Mucosa of rectum (tissue), 2 donors: Measurements from ENCODE around the gene FXYD5.

Experiments
- H3K27ac ChIP-seq, 2 donors: one replicate each; pipeline ENCODE4 v1.7.0; 2013; ENCODE audit warnings: inconsistent platforms in 2 of 2, low read depth in 2 of 2, low read length in 2 of 2
- H3K27me3 ChIP-seq, 2 donors: one replicate each; pipeline ENCODE4 v1.7.0; 2013; ENCODE audit warnings: low read length in 2 of 2; ENCODE audit not compliant: control insufficient read depth in 2 of 2, insufficient read depth in 2 of 2
- H3K36me3 ChIP-seq, 2 donors: one replicate each; pipeline ENCODE4 v1.7.0; 2013; ENCODE audit warnings: low read length in 2 of 2; ENCODE audit not compliant: control insufficient read depth in 2 of 2, insufficient read depth in 2 of 2
- H3K4me1 ChIP-seq, 2 donors: one replicate each; pipeline ENCODE4 v1.7.0; 2013; ENCODE audit warnings: low read length in 2 of 2, mild to moderate bottlenecking in 1 of 2; ENCODE audit not compliant: control insufficient read depth in 2 of 2, insufficient read depth in 2 of 2
- H3K4me3 ChIP-seq, 2 donors: one replicate each; pipeline ENCODE4 v1.7.0; 2013; ENCODE audit warnings: low read length in 2 of 2
- H3K9ac ChIP-seq, 2 donors: one replicate each; pipeline ENCODE4 v1.7.0; 2013; ENCODE audit warnings: low read length in 2 of 2, low read depth in 1 of 2, mild to moderate bottlenecking in 1 of 2
- H3K9me3 ChIP-seq, 2 donors: one replicate each; pipeline ENCODE4 v1.7.0; 2013; ENCODE audit warnings: low read length in 2 of 2; ENCODE audit not compliant: control insufficient read depth in 2 of 2
- donor health status: healthy.
- donor health status: Normal muscosa, but diverticular disease.

The FXYD5 gene

DNA sequence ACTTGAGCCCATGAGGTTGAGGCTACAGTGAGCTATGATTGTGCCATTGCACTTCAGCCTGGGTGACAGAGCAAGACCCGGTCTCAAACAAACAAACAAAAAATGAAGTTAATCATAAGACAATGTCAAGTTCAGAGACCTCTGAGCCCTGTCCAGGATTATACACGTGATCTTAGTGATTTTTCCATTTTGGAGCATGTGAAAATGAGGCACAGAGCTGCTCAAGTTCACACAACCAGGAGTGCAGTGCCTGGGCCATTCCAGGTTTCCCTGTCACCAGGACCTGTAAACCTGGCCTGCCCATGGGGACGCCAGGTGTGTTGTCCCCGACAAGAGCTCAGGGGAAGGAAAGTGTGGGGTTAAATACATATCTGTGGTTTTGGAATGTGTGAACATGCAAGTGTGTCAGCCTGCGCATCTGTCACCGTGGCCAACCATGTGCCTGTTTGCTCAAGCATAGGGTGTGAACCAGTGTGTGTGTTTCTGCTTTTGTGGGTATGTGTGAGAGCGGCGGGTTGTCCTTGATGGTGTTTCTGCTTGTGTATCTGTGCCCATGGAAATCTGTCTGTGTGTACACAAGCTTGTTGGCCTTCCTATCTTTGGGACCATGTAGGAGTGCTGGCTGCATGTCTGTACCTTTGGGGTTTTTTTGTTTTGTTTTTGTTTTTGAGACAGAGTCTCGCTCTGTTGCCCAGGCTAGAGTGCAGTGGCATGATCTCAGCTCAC is 17.4 kb upstream of the FXYD5 start:
- Histone ChIP-seq H3K4me1 (peaks cover 28 to 41% of the 10 kb centered on the region in 2 donors), H3K27me3 (no peaks in the 10 kb centered on the region), H3K27ac (peak overlapping the region in 1 of 2 donors; percentile 17), H3K9me3 (no peaks in the 10 kb centered on the region), H3K4me3 (no peak overlapping the region), H3K9ac (peak overlapping the region; percentile 8 to 44), H3K36me3 (no peaks in the 10 kb centered on the region)

DNA sequence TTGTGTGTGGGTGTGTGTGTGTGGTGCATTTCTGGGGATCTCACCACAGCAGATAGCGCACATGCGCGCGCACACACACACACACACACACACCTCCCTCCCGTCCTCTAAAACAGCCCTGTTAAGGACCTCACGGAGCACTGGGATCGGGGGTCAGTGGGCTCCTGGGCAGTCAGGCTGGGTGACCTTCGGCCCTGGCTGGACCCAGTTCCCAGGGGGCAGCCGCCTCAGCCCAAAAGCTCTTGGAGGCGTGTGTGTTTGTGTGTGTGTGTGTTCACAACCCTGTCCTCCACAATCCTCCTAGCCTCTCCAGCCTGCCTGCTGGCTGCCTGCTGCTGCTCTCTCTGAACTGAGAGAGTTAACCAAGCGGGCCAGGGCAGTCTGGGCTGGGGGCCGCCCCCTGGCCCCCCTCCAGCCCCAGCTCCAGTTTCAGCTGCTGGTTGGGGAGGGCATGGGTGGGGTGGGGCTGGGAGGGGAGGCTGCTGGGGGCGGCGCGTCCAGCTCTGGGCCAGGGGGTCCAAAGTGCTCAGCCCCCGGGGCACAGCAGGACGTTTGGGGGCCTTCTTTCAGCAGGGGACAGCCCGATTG is 16.1 kb upstream of the FXYD5 start, which contains the start of gene FXYD1:
Gene FXYD1, plus strand, starts transcription at position 520 of the 588 bp plus-strand sequence. CDS start 1,256 bp downstream, outside the sequence.
- no peaks in the 10 kb centered on the region for H3K27me3 ChIP-seq
- peaks cover 31 to 45% of the 10 kb centered on the region in 2 donors for H3K4me1 ChIP-seq
- H3K36me3 ChIP-seq: no peaks in the 10 kb centered on the region
- H3K27ac ChIP-seq: peak within 1 kb of the TSS; percentile 63 to 71
- H3K9ac ChIP-seq: peak within 1 kb of the TSS; percentile 32 to 74
- H3K4me3 ChIP-seq: peak within 1 kb of the TSS; percentile 65 to 70
- no peaks in the 10 kb centered on the region for H3K9me3 ChIP-seq

DNA sequence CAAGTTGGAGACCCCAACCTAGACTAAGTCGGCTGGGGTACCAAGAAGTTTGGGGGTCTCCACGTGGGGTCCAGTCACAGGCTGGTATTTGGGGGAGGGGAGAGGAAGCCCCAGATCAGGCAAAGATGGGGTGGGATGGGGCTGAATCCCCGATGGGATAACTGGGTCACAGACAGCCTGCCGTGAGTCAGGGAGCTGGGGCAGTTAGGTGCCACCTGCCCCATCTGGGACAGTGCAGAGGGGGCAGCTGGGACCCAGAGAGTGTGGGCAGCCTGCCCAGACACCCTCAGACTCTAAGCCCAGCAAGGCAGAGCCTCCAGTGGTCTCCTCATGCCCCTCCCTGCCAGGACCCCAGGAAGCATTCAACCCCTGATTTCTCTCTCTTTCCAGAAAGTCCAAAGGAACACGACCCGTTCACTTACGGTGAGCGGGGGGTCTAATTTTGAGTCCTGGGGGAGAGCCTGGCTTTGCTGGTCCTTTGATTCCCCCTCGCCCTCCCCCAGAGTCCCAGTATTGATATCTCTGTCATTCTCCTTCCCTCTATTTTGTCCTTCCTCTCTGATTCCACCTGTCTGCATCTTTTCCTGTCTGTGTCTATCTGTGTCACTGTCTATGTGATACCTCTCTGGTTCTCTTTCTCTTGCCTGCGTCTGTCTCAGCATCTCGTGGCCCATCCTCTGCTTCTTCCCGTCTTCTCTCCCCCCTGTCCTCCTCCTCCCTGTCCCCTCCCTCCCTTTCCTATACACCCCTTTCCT is 14.2 kb upstream of the FXYD5 start:
- H3K4me1 ChIP-seq: peaks cover 27 to 40% of the 10 kb centered on the region in 2 donors

DNA sequence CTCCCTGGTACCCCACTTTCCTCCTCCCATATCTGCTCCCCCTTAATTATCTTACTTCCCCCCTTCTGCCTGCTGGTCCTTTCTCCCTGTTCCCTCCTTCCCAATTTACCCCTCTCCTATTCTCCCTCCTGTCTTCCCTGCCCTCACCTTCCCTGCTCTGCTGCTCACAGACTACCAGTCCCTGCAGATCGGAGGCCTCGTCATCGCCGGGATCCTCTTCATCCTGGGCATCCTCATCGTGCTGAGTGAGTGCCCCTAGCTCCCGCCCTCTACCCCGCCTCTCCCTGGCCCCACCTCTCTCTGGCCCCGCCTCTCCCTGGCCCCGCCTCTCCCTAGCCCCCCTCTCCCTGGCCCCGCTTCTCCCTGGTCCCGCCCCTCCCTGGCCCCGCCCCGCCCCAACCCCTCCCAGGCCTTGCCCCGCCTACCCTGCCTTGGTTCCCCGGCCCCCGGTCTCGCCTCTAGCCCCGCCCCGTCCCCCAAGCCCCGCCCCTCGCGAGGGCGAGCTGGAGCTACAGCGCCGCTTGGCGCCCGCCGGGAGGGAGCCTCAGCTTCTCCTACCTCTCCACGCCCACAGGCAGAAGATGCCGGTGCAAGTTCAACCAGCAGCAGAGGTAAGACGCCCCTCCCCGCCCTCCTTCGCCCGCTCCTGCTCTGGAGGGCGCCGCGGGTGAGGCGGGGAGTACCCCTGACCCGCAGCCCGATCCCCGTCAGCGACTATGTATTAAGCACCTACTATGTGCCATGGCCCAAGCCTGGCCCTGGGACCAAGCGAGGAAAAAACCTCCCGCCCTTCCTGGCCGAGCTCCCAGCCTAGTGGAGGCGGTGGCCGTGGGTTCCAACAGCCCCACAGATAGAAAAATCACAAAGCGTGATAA is 13.3 kb upstream of the FXYD5 start:
- no peaks in the 10 kb centered on the region for H3K36me3 ChIP-seq
- H3K27me3 ChIP-seq: peaks cover 0 to 5% of the 10 kb centered on the region in 2 donors
- peaks cover 25 to 33% of the 10 kb centered on the region in 2 donors for H3K4me1 ChIP-seq
- no peaks in the 10 kb centered on the region for H3K9me3 ChIP-seq
- H3K4me3 ChIP-seq: peak overlapping the region; percentile 65 to 70
- peak overlapping the region; percentile 63 to 71 for H3K27ac ChIP-seq
- H3K9ac ChIP-seq: peak overlapping the region; percentile 56 to 74

More for the DNA sequence above, 14.2 kb upstream of the FXYD5 start:
- peak overlapping the region; percentile 63 to 71 for H3K27ac ChIP-seq
- no peaks in the 10 kb centered on the region for H3K36me3 ChIP-seq
- no peaks in the 10 kb centered on the region for H3K9me3 ChIP-seq
- peak overlapping the region; percentile 56 to 74 for H3K9ac ChIP-seq
- H3K4me3 ChIP-seq: peak overlapping the region; percentile 65 to 70
- peaks cover 0 to 5% of the 10 kb centered on the region in 2 donors for H3K27me3 ChIP-seq

DNA sequence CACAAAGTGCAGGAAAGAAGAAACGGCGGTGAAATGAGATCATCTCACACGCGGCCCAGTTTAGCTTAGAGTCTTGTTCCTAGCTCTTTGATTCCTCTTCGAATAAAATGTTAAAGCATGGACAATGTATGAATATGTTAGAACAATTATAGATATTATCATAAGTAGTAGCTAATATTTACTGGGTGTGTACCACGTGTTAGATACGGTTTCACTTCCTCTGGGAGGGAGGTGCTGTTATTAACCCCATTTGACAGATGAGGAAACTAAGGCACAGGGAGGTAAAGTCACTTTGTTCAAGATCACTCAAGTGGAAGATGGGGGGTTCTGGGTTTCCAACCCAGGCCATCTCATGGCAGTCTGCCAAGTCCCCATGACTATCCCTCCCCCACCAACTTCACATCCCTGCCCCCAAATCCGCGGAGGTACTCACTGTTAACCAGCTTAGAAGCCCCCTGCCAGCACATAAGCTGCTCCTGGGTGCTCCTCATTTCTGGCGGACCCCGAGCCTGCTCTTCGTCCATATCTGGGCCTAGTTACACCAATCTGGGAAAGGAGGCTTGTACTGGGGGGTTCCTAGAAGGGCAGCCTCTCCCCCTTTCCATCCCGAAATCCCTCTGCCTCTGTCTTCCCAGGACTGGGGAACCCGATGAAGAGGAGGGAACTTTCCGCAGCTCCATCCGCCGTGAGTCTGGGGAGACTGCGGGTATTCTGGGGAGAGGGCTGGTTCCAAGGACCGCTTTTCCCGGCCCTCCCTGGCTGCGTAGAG is 12.5 kb upstream of the FXYD5 start:
- H3K9ac ChIP-seq: peak overlapping the region in 1 of 2 donors; percentile 34
- H3K4me3 ChIP-seq: peak overlapping the region in 1 of 2 donors; percentile 32
- H3K4me1 ChIP-seq: peaks cover 20 to 26% of the 10 kb centered on the region in 2 donors
- H3K9me3 ChIP-seq: no peaks in the 10 kb centered on the region
- no peaks in the 10 kb centered on the region for H3K36me3 ChIP-seq
- H3K27me3 ChIP-seq: peaks cover 0 to 5% of the 10 kb centered on the region in 2 donors
- no peak overlapping the region for H3K27ac ChIP-seq

DNA sequence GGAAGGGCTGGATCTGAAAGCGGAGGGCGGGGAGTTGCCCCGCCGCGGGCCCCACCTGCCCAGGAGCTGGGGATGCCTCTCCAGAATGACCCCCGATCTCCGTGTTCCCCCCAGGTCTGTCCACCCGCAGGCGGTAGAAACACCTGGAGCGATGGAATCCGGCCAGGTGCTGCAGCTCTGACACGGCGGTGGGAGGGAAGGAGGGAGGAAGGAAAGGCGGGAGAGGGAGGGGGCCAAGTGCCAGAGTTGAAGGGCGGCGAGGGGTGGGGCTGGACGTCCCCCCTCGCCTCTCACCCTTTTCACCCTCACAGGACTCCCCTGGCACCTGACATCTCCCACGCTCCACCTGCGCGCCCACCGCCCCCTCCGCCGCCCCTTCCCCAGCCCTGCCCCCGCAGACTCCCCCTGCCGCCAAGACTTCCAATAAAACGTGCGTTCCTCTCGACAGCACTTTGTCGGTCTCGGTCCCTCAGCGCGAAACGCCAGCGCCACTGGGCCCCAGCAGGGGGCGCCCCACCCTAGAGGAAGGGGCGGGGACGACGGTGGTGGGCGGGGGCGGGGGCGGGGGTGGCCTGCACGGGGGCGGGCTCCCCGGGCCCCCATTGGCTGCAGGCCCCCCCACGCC is 11.8 kb upstream of the FXYD5 start:
- H3K4me1 ChIP-seq: peaks cover 17 to 22% of the 10 kb centered on the region in 2 donors
- H3K27me3 ChIP-seq: peaks cover 0 to 5% of the 10 kb centered on the region in 2 donors
- peak overlapping the region in 1 of 2 donors; percentile 34 for H3K9ac ChIP-seq
- H3K36me3 ChIP-seq: no peaks in the 10 kb centered on the region
- no peak overlapping the region for H3K27ac ChIP-seq
- no peaks in the 10 kb centered on the region for H3K9me3 ChIP-seq
- no peak overlapping the region for H3K4me3 ChIP-seq

DNA sequence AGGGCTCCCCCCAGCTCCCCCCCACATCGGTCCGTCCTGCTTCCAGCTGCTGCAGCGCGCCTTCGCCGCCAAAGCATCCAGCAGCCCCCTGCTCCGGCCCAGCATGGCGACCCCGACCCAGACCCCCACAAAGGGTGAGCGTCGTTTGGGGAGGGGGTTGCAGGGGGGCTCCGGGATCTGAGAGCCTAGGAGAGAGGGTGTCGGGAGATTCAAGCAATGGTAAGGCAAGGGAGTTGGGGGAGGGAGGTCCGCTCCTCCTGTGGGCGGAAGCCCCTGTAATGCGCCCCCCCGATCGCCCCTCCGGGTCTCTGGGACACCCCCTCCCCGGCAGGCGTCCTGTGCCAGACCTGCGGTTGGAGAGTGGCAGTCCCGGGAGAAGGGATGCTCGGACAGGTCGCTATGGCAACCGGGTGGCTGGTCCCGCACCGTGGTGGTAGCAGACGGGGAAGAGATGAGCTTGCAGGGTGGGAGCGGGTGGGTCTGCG is 11.3 kb upstream of the FXYD5 start, which contains the start of gene FXYD7:
Gene FXYD7, plus strand, starts transcription at position 25 of the 485 bp plus-strand sequence. Its CDS starts 79 bp downstream, at position 104.
- H3K27me3 ChIP-seq: peaks cover 0 to 5% of the 10 kb centered on the region in 2 donors
- peak within 1 kb of the TSS in 1 of 2 donors; percentile 34 for H3K9ac ChIP-seq
- H3K4me3 ChIP-seq: peak within 1 kb of the TSS in 1 of 2 donors; percentile 20
- no peak within 1 kb of the TSS for H3K27ac ChIP-seq
- no peaks in the 10 kb centered on the region for H3K36me3 ChIP-seq
- H3K9me3 ChIP-seq: no peaks in the 10 kb centered on the region
- H3K4me1 ChIP-seq: peaks cover 17 to 22% of the 10 kb centered on the region in 2 donors

DNA sequence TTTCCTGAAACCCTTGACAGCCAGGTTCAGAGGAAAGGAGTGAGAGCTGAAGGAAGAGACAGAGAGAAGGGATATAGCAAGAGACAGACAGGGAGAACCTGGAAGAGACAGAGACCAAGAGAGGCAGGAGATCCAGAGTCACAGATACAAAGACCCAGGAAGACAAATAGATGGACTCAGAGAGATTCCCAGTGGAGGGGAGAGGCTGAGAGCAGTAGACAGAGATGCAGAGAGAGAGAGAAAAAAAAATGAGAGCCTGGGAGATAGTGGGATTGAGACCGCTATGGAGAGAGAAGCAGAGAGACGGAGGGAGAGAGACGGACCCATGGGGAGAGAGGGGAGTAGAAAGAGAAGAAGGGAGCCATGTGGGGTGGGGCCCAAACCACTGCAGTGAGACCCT is 10.7 kb upstream of the FXYD5 start:
- Histone ChIP-seq H3K36me3 (no peaks in the 10 kb centered on the region), H3K4me3 (no peak overlapping the region), H3K4me1 (peaks cover 17 to 22% of the 10 kb centered on the region in 2 donors), H3K9ac (no peak overlapping the region), H3K9me3 (no peaks in the 10 kb centered on the region), H3K27ac (no peak overlapping the region), H3K27me3 (peaks cover 0 to 5% of the 10 kb centered on the region in 2 donors)
